Epithelial cell of proximal tubule (primary cell): ENCODE data around the gene KIFAP3. TPM values are rescaled to one million over a fixed set of nuclear protein-coding genes. Genes with fewer than 3 reads are reported as not detected.

ENCODE experiments used
- DNase-seq: peaks from one replicate; pipeline ENCODE4 v3.0.0-alpha.2; 2011; ENCODE audit warnings: low read depth
- H3K4me3 ChIP-seq: 2 replicates; pipeline ENCODE4 v1.5.1; 2011; ENCODE audit warnings: low read depth, mild to moderate bottlenecking, low read length
- CTCF ChIP-seq: conservative IDR thresholded peaks from 2 replicates; pipeline ENCODE4 v1.5.1; 2012; ENCODE audit warnings: low read depth, mild to moderate bottlenecking, low read length
- total RNA-seq: library from RNA; depleted of rRNA; stranded (reverse); fragments of >200 nt; gene quantifications from 2 replicates; pipeline ENCODE4 v1.2.3, GENCODE V29; 2015

KIFAP3 gene
- total RNA-seq, 1 donor from 2014 or later: 15.7 TPM

- DNase-seq: no peak
- H3K4me3 ChIP-seq: no peak overlapping the region
- no peak for TF ChIP-seq CTCF
These were observed 25.2 kb downstream of the KIFAP3 start for GRCh38 chr1:170049176-170049800.

GRCh38 chr1:170048515-170048914 is 26.0 kb downstream of the KIFAP3 start:
- H3K4me3 ChIP-seq: no peak overlapping the region
- no peak for TF ChIP-seq CTCF
- DNase-seq: no peak

- no peak for TF ChIP-seq CTCF
- no peak overlapping the region for H3K4me3 ChIP-seq
- no peak for DNase-seq
These were observed 30.3 kb downstream of the KIFAP3 start for GRCh38 chr1:170044187-170044586.

- DNase-seq: no peak
- no peak overlapping the region for H3K4me3 ChIP-seq
- no peak for TF ChIP-seq CTCF
These were observed 32.9 kb downstream of the KIFAP3 start for GRCh38 chr1:170041423-170042192.

GRCh38 chr1:170032531-170033280 is 41.8 kb downstream of the KIFAP3 start:
- no peak for TF ChIP-seq CTCF
- no peak for DNase-seq

GRCh38 chr1:170030212-170030611 is 44.3 kb downstream of the KIFAP3 start:
- H3K4me3 ChIP-seq: no peak overlapping the region
- TF ChIP-seq CTCF: no peak
- no peak for DNase-seq

More at GRCh38 chr1:170032531-170033280, 41.8 kb downstream of the KIFAP3 start:
- H3K4me3 ChIP-seq: no peak overlapping the region
